GM10248 (cell line): Measurements from ENCODE around the gene FLCN.
A peak's percentile ranks its signal among the peaks of the same experiment; 100 is the strongest.
"Not testable (repeated sequence)": the region's sequence is repeated elsewhere in the genome, so short reads cannot be mapped to it uniquely, and the experiment has no call there.

ENCODE experiments used
- CTCF ChIA-PET: fragments of 300-600 bp; sonication (Branson Sonifier 250); formaldehyde crosslinking; extraction: SDS; loops from one replicate; lab custom pipeline; 2021; ENCODE audit warnings: antibody characterized with exemption; lab: Yijun Ruan, JAX
- POLR2A ChIA-PET: fragments of 350-650 bp; sonication (Branson Sonifier 250); formaldehyde crosslinking; extraction: SDS; loops from one replicate; lab custom pipeline; 2020; ENCODE audit warnings: antibody characterized with exemption; lab: Yijun Ruan, JAX
- DNase-seq: peaks from one replicate; pipeline ENCODE4 v3.0.0; 2012; ENCODE audit errors: extremely low spot score
- TF ChIP-seq, protein P1 (sequence below): IDR thresholded peaks from 2 replicates; pipeline ENCODE4 v1.5.1; 2012; ENCODE audit warnings: mild to moderate bottlenecking, low read depth; ENCODE audit errors: extremely low read depth, missing control alignments, control extremely low read depth

FLCN gene

DNA sequence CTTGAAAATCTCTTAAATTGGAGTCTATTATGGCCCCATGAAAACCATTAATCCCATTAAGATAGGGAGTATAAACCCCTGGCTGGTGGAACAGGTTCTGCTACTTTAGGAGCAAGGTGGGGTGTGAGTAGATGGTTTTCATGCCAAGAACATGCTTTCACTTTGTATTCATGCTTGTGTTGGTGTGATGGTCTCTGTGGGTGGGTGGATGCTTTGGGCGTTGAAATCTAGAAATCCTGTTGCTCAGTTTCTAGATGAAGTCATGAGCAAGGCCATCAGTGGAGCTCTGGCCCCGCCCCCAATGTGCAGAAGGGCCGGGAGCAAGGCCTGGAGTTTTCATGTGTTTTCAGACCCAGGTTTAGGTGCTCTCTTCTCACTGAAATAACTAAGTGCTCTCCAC lies 50.9 kb downstream of the FLCN start:
- TF ChIP-seq, protein P1, sequence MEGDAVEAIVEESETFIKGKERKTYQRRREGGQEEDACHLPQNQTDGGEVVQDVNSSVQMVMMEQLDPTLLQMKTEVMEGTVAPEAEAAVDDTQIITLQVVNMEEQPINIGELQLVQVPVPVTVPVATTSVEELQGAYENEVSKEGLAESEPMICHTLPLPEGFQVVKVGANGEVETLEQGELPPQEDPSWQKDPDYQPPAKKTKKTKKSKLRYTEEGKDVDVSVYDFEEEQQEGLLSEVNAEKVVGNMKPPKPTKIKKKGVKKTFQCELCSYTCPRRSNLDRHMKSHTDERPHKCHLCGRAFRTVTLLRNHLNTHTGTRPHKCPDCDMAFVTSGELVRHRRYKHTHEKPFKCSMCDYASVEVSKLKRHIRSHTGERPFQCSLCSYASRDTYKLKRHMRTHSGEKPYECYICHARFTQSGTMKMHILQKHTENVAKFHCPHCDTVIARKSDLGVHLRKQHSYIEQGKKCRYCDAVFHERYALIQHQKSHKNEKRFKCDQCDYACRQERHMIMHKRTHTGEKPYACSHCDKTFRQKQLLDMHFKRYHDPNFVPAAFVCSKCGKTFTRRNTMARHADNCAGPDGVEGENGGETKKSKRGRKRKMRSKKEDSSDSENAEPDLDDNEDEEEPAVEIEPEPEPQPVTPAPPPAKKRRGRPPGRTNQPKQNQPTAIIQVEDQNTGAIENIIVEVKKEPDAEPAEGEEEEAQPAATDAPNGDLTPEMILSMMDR, result no peak

DNA sequence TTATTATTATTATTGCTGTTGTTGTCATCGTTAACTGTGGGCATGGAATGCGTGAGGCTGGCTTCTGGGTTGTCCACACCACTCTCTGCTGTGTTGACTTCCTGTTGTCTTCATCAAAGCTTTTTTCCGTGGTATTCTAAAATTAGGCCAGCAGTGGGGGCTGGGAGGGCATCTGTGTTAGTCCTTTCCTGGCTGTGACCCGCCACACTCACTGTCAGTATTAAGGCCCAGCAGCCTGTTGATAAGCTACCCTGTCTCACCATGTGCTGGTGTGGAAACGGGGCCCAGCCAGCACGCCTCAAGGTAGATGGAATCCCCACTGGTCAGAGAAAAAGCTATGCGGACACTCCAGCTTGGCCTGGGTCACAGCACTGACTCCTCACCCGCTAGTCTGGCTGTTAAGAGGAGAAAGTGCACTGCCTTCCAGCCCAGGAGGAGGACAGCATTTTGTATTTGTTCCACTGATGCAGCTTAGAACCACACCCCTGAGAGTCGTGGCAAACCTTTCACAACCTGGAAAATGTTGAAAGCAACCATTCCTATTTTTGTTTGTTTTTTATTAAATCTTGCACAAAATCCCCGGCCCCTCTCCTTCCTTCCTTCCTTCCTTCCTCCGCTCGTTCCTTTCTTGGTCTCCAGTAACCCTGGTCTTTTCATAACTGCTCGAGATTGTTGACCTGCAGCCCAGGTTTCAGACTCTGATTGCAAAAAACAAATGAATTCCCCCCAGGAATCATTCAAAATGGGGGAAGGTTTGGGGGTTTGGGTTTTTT lies 51.8 kb downstream of the FLCN start:
- POLR2A ChIA-PET, DNase-seq, CTCF ChIA-PET: not testable (repeated sequence)

More for the DNA sequence above, 50.9 kb downstream of the FLCN start:
- CTCF ChIA-PET, result no interaction called here
- peak; percentile 60 for DNase-seq
- POLR2A ChIA-PET, result no interaction called here

GRCh38 chr17:17183744-17184143 lies 53.2 kb downstream of the FLCN start:
- TF ChIP-seq, protein P1, result no peak
- POLR2A ChIA-PET, result no interaction called here
- CTCF ChIA-PET, result interaction anchor here (0.9 to 2.1 kb wide), 4 partner anchors 11 to 42 kb away, joined by 3 to 6 read pairs (median 4); no protein-coding TSS in a partner anchor
- no peak for DNase-seq

DNA sequence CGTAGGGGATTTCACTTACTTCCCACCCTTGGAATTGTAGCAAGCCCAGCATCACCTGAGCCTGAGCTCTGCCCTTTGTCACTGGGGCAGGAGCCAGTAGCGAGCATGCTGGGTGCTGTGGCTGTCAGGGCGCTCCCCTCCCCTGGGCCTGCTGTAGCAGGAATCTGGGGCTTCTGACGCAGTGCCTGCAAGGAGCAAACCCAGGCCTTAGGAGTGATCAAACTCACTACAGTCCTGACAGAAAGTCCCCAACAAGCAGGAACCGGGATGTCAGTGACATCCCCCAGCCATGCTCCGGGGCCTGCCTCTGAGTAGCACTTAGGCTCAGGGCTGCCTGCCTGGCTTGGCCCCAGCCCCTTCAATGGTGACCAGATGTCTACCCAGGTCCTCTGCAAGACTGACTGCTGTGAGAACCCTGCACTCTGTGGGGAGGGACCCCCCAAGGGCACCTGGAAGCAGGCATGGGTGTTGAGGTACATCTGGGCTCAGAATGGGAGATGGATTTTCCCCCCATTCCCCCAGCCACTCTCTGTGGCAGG lies 54.3 kb downstream of the FLCN start:
- ChIA-PET POLR2A (no interaction called here), CTCF (interaction anchor here (0.9 to 2.1 kb wide), 2 partner anchors 16 to 41 kb away, joined by 3 to 6 read pairs; no protein-coding TSS in a partner anchor)
- no peak for DNase-seq
- TF ChIP-seq, protein P1, result no peak

GRCh38 chr17:17181666-17182597 lies 55.0 kb downstream of the FLCN start:
- TF ChIP-seq, protein P1, result no peak
- DNase-seq, result peak; percentile 57
- ChIA-PET CTCF (interaction anchor here (1.2 to 2.1 kb wide), 3 partner anchors 10 to 48 kb away, joined by 3 to 6 read pairs (median 4); no protein-coding TSS in a partner anchor), POLR2A (no interaction called here)

- CTCF ChIA-PET, result interaction anchor here (1.2 kb wide), 2 partner anchors 11 to 49 kb away, joined by 3 to 4 read pairs; no protein-coding TSS in a partner anchor
- no peak for DNase-seq
- POLR2A ChIA-PET, result no interaction called here
- TF ChIP-seq, protein P1, result no peak
Observed at GRCh38 chr17:17180741-17181525, 56.0 kb downstream of the FLCN start.
